CD4-positive, alpha-beta T cell treated with Interleukin-21 for 1 hour (primary cell): ENCODE measurements around the gene KLRK1.
A peak's percentile ranks its signal among the peaks of the same experiment; 100 is the strongest.
"Not testable (repeated sequence)": the region's sequence is repeated elsewhere in the genome, so short reads cannot be mapped to it uniquely, and the experiment has no call there.

Experiments
- DNase-seq: peaks from one replicate; pipeline ENCODE4 v3.0.0-alpha.2; 2020

Gene KLRK1

DNA sequence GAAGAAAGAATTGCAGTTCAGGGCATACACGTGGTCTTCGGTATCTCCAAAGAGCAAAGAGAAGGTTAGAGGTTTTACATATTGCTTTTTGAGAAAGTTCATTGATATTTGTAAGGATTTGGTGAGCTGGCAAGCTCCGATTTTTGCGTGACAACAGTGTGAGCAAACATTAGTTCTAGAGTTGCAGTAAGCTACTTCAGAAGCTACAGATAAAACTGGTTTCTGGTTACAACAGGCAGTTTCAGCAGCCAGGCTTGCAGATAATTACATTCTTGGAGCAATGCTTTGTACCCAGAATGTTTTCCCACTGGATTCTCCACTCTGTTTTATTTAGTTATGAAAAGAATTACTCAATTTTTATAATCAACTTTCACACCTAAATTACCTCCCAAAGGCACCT is 28.2 kb downstream of the KLRK1 start:
- no peak for DNase-seq

DNA sequence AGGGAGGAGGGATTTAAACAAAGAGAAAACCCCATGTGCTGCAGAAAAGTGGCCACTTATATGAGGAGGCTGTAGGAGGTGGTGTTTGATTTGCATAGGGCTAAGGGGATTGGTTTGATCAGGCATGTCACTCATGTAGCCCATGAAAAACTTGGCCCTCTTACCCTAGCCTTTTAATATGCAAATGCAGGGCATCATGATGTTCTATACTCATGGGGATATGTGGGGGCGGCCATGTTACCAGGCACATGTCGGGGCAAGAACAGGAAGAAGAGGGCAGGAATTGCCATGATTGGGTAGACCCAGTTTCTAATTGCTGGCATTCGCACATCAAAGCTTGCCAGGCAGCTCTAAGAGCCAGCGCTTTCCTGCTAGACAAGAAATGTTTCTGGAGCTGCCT is 28.8 kb downstream of the KLRK1 start:
- DNase-seq: no peak

DNA sequence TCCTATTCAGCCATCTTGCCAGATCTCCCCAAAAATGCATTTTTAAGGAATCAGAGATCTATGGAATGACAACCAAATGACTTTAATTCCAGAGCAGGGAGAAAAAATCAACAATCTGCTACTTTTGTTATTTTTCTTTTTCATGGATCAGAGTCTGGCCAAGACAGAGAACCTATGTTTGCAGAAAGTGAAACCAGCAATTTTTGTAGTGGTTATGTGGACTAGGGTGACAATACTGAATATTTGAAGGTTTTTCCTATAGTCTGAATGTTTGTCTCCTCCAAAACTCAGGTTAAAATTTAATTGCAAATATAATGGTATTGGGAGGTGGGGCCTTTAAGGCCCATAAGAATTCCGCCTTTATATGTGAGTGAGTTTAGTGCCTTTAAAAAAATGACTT is 30.9 kb downstream of the KLRK1 start:
- no peak for DNase-seq

DNA sequence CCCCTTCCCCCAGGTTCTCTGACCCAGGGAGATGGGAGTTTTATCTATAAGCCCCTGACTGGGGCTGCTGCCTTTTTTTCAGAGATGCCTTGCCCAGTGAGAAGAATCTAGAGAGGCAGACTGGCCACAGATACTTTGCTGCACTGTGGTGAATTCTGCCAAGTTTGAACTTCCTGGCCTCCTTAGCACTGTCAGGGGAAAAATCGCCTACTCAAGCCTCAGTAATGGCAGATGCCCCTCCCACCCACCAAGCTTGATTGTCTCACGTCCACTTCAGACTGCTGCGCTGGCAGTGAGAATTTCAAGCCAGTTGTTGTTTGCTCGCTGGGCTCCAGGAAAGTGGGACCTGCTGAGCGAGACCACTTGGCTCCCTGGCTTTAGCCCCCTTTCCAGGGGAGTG is 31.7 kb downstream of the KLRK1 start:
- no peak for DNase-seq

DNA sequence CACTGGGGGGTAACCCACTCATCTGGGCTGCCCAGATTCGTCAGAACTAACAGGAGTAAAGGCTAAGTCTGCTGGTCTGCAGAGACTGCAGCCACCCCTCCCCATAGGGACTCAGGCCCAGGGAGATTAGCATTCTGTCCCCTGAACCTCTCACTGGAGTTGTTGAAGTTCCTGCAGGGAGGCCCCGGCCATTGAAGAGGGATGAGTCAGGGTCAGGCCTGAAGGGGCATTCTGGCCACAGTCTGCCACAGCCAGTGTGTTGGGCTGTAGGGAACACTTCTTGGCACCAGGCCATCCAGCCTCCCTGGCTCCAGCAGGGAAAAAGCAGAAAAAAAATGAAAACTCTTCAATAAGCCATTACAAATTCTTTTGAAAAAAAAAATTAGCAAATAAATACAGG is 35.3 kb downstream of the KLRK1 start:
- DNase-seq: no peak

DNA sequence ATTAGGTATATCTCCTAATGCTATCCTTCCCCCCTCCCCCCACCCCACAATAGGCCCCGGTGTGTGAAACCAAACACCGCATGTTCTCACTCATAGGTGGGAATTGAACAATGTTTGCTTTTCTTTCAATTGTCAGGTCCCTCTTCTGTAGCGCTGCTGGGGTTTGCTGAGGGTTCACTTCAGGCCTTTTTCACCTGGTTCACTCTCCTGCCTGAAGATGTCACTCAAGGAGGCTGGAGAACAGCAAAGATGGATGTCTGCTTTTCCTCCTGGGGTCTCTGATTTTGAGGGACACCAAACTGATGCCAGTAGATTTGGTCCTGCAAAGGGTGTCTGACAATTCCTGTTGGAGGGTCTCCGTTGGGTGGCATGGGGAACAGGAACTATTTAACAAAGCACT is 35.8 kb downstream of the KLRK1 start:
- DNase-seq: no peak

DNA sequence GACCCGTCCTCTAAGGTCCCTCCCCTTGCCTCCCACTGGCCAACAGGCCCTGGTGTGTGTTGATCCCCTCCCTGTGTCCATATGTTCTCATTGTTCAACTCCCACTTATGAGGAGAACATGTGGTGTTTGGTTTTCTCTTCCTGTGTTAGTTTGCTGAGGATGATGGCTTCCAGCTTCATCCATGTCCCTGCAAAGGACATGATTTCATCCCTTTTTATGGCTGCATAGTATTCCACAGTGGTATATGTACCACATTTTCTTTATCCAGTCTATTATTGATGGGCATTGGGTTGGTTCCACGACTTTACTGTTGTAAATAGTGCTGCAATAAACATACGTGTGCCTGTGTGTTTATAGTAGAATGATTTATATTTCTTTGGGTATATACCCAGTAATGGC is 38.4 kb downstream of the KLRK1 start:
- DNase-seq: not testable (repeated sequence)

DNA sequence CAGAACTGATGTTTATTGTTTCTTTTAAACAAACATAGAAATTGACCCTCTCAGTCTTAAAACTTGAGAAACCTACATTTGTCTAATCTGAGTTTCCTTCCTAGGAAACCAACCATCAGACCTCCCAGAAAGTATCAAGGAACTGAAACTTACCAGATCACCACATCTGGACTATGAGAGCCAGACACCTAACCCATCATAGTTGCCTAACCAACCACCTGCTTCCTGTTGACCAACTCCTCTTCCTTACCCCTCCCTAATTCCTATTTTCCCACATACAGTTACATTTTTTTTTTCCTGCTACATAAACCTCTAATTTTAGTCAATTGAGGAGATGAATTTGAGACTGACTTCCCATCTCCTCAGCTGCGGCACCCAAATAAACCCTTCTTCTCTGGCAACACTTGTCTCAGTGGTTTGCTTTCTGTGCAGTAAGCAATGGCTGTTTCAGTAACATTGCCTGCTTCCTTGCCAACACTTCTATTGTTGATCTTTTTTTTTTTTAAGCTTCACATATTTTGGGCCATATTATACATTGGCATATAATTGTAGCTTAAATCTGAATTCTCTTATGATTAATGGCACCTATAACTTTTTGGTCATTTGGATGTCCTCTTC is 47.8 kb downstream of the KLRK1 start:
- DNase-seq: no peak

DNA sequence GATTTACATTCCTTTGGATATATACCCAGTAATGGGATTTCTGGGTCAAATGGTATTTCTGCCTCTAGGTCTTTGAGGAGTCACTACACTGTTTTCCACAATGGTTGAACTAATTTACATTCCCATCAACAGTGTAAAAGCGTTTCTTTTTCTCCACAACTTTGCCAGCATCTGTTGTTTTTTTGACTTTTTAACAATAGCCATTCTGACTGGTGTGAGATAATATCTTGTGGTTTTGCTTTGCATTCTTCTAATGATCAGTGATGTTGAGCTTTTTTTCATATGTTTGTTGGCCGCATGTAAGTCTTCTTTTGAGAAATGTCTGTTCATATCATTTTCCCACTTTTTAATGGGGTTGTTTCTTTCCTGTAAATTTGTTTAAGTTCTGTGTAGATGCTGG is 48.9 kb downstream of the KLRK1 start:
- DNase-seq: not testable (repeated sequence)

DNA sequence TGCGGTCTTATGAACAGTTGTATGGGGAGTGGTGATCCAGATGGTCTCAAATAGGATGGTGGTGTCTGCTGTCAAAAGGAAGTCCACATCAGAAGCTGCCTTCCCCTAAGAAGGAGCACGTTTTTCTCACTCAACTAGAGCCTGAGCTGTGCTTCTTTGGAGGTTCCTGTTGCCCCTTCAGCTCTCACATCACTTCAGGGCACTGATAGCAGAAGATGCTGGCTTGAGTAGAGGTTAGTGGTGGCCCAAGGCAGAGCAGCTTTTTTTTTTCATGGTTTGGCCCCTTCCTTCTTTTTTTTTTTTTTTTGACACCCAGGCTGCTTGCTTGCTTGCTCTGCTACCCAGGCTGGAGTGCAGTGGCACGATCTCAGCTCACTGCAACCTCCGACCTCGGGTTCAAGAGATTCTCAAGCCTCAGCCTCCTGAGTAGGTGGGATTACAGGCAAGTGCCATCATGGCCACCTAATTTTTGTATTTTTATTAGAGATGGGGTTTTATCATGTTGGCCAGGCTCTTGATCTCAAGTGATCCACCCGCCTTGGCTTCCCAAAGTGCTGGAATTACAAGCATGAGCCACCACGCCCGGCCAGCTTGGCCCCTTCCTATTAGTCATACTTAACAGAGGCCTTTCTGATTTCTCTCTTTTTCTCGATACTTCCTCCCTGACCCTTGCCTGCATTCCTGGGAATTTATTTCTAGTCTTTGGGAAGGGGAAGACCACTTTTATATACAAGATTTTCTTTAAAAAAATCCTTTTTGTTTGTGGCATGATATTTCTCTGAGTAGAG is 50.6 kb downstream of the KLRK1 start:
- no peak for DNase-seq

DNA sequence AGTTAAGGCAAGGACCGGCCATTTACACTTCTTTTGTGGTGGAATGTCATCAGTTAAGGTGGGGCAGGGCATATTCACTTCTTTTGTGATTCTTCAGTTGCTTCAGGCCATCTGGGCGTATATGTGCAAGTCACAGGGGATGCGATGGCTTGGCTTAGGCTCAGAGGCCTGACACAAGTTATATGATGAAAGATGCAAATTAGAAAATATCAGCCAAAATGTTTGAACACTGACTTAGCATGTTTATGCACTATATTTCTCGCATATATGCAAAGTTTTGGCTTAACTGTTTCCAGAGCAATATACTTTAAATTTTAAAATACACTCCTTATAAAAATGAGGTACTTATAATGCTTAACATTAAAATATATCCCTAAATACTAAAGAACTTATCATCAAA is 51.4 kb downstream of the KLRK1 start:
- DNase-seq: not testable (repeated sequence)

DNA sequence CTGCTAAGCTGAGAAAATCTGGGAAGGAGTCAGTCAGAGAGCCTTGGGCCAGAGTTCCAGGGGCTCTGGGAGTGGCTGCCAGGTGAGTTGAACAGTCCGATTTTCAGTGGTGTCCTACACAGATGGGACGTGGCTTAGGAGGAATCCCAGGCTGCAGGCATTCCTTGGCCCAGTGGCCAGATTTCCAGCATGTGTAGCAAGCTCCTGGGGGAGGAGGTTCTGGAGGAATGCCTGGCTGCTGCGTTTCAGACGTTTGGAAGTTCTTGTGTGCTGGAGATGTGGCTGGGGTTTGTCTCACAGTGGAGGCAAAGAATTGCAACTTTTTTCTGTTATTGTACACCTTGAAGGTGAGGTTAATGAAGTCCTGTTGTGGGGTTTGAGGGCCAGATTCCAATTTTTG is 53.6 kb downstream of the KLRK1 start:
- DNase-seq: not testable (repeated sequence)

DNA sequence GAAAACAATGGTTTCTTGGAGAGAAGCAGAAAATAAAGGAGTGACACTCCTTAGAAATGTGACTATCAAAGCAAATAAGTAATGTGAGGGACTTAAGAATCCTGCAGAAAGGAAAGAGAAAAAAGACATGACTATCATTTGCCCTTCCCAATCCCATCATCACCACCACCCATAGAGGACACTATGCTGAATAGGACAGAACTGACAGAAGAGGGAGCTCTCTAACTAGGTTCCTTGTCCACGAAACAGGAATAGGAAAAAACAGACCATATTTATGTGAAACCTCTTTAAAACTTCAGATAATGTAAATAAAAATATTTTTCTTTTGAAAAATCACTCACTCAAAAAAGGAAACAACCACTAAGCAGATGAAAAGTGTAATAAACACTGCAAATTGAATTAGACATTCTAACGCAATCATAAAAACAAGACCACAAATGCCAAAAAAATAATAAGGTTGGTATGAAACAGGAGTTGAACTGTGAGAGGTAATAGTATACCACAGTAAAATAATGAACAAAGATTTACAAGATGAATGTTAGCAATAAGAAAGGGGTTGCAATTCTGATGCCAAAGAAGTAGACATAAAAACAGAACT is 58.1 kb downstream of the KLRK1 start:
- peak; percentile 52 for DNase-seq

DNA sequence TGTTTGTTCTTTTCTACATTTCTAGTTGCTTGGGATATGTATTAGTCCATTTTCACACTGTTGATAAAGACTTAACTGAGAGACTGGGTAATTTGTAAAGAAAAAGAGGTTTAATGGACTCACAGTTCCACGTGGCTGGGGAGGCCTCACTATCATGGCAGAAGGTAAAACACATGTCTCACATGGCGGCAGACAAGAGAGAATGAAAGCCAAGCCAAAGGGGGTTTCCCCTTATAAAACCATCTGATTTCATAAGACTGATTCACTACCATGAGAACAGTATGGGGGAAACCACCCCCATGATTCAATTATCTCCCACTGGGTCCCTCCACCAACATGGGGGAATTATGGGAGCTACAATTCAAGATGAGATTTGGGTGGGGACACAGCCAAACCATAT is 61.1 kb downstream of the KLRK1 start:
- not testable (repeated sequence) for DNase-seq
